K562 (cell line): ENCODE results near the gene PPP1R15B. TPM values are rescaled to one million over a fixed set of nuclear protein-coding genes. Genes with fewer than 3 reads are reported as not detected.

ENCODE experiments used
- ATAC-seq: fragments of 200-7000 bp; cut with Tn5 transposase; 3 replicates; pipeline ENCODE4 v1.9.1; 2020; ENCODE audit warnings: moderate library complexity
- BruUV-seq: library from RNA; stranded (reverse); fragments of 400-500 nt; replicated peaks from 2 replicates; lab custom pipeline; 2021; lab: Mats Ljungman, UMichigan
- CTCF ChIA-PET: fragments of 300-600 bp; formaldehyde crosslinking; extraction: SDS; loops from one replicate; lab custom pipeline; 2021; ENCODE audit warnings: low intra/inter-chr PET ratio; lab: Yijun Ruan, JAX
- POLR2A ChIA-PET: fragments of 300-600, 350-650 bp; sonication (Branson Sonifier 250); formaldehyde crosslinking; extraction: SDS; loops from one replicate; lab custom pipeline; 2021; ENCODE audit warnings: antibody characterized with exemption, inconsistent platforms; lab: Yijun Ruan, JAX
- DNase-seq, 4 experiments: peaks; one replicate each; pipeline versions ENCODE4 v3.0.0 to v3.0.0-alpha.2; 2011 to 2018; ENCODE audit warnings: low spot score in 3 of 4, mixed read lengths in 3 of 4; ENCODE audit errors: extremely low read depth in 1 of 4
- FAIRE-seq: peaks from 2 replicates; lab custom pipeline; 2011; peaks lifted over from hg19 to GRCh38; lab: Jason Lieb, UNC
- H2AFZ ChIP-seq: 2 replicates; pipeline ENCODE4 v1.6.0; 2011; ENCODE audit warnings: low read depth, low read length, control low read depth, inconsistent platforms
- H3K27ac ChIP-seq: fragments of 200-600 bp; 3 replicates; pipeline ENCODE4 v1.8.0; 2011; ENCODE audit warnings: low read depth, mild to moderate bottlenecking, control low read depth, inconsistent platforms, low read length, moderate library complexity, mixed read lengths; ENCODE audit errors: extremely low read depth
- H3K27me3 ChIP-seq, 2 experiments: fragments of 300-600 bp in 1 of 2; 2 replicates in 1 of 2; 3 replicates in 1 of 2; pipeline versions ENCODE4 v1.6.0 to v1.8.0; 2011; ENCODE audit warnings: inconsistent platforms in 2 of 2, low read length in 2 of 2, mild to moderate bottlenecking in 1 of 2, mixed read lengths in 1 of 2, moderate library complexity in 1 of 2; ENCODE audit not compliant: control insufficient read depth in 2 of 2, insufficient read depth in 2 of 2
- H3K36me3 ChIP-seq: fragments of 300-600 bp; 3 replicates; pipeline ENCODE4 v1.8.0; 2011; ENCODE audit warnings: mild to moderate bottlenecking, low read length, inconsistent platforms; ENCODE audit not compliant: control insufficient read depth, insufficient read depth
- H3K4me1 ChIP-seq, 2 experiments: fragments of 200-600 bp in 1 of 2; replicated peaks in 1 of 2; 2 replicates in 1 of 2; 3 replicates in 1 of 2; pipeline versions ENCODE4 v1.5.1 to v1.8.0; 2011; ENCODE audit warnings: inconsistent platforms in 2 of 2, low read length in 2 of 2, mild to moderate bottlenecking in 1 of 2, mixed read lengths in 1 of 2, moderate library complexity in 1 of 2; ENCODE audit not compliant: control insufficient read depth in 2 of 2, insufficient read depth in 2 of 2
- H3K4me2 ChIP-seq: 2 replicates; pipeline ENCODE4 v1.6.1; 2011; ENCODE audit warnings: low read length, control low read depth, inconsistent platforms, mixed read lengths; ENCODE audit not compliant: insufficient read depth
- H3K4me3 ChIP-seq: fragments of 200-600 bp; sonication (generic), shearing (Covaris generic); 2 replicates; pipeline ENCODE4 v1.5.1; 2016; ENCODE audit warnings: control low read depth, inconsistent platforms
- H3K79me2 ChIP-seq: fragments of 200-600 bp; 3 replicates; pipeline ENCODE4 v1.8.0; 2011; ENCODE audit warnings: low read length, inconsistent platforms; ENCODE audit not compliant: control insufficient read depth, insufficient read depth
- H3K9ac ChIP-seq, 2 experiments: 2 replicates each; pipeline versions ENCODE4 v1.6.0 to v1.6.1; 2011; ENCODE audit warnings: low read depth in 2 of 2, low read length in 2 of 2, control low read depth in 1 of 2, inconsistent platforms in 1 of 2, mild to moderate bottlenecking in 1 of 2, mixed read lengths in 1 of 2; ENCODE audit not compliant: insufficient read depth in 1 of 2
- H3K9me1 ChIP-seq: one replicate; pipeline ENCODE4 v1.6.0; 2011; ENCODE audit warnings: inconsistent platforms, mild to moderate bottlenecking, low read length, moderate library complexity; ENCODE audit not compliant: control insufficient read depth, insufficient read depth
- H3K9me3 ChIP-seq: replicated peaks from 2 replicates; pipeline ENCODE4 v1.5.1; 2011; ENCODE audit warnings: low read depth, low read length, inconsistent platforms; ENCODE audit not compliant: control insufficient read depth, insufficient read depth
- H4K20me1 ChIP-seq: replicated peaks from 2 replicates; pipeline ENCODE4 v1.6.1; 2011; ENCODE audit warnings: low read length, inconsistent platforms, mixed read lengths; ENCODE audit not compliant: control insufficient read depth, insufficient read depth
- BACH1 ChIP-seq: fragments of 200-800 bp; sonication (Bioruptor generic); IDR thresholded peaks from 2 replicates; pipeline ENCODE4 v1.6.1; 2016; ENCODE audit warnings: missing genetic modification characterization, missing compliant biosample characterization
- FUS ChIP-seq: fragments of 200-400 bp; formaldehyde crosslinking; optimal IDR thresholded peaks from 2 replicates; pipeline ENCODE3; 2017; ENCODE audit warnings: low read depth, low read length
- GABPB2 ChIP-seq: fragments of 250-450 bp; sonication (Bioruptor Pico); conservative IDR thresholded peaks from 2 replicates; pipeline ENCODE4 v1.5.1; 2021; ENCODE audit warnings: mild to moderate bottlenecking
- HLTF ChIP-seq: fragments of 450-650 bp; IDR thresholded peaks from 2 replicates; pipeline ENCODE4 v1.6.1; 2016
- MTA3 ChIP-seq: fragments of 450-650 bp; formaldehyde crosslinking; IDR thresholded peaks from 2 replicates; pipeline ENCODE4 v1.6.1; 2017; ENCODE audit warnings: mild to moderate bottlenecking, borderline replicate concordance
- NFIC ChIP-seq: fragments of 450-650 bp; IDR thresholded peaks from 2 replicates; pipeline ENCODE4 v1.6.1; 2017; ENCODE audit warnings: mild to moderate bottlenecking, inconsistent platforms
- RNF2 ChIP-seq: sonication (generic); IDR thresholded peaks from 2 replicates; pipeline ENCODE4 v1.6.1; 2016
- SMAD1 ChIP-seq: fragments of 150-350 bp; IDR thresholded peaks from 2 replicates; pipeline ENCODE4 v1.6.1; 2014; ENCODE audit warnings: low read length, low read depth; ENCODE audit not compliant: partially characterized antibody
- SMARCC2 ChIP-seq: fragments of 450-650 bp; IDR thresholded peaks from 2 replicates; pipeline ENCODE4 v1.6.1; 2017; ENCODE audit warnings: antibody characterized with exemption, moderate library complexity, mild to moderate bottlenecking, low read depth
- SMARCE1 ChIP-seq: fragments of 450-650 bp; IDR thresholded peaks from 2 replicates; pipeline ENCODE4 v1.7.1; 2016; ENCODE audit warnings: mild to moderate bottlenecking
- ZFP1 ChIP-seq: fragments of 450-650 bp; formaldehyde crosslinking; IDR thresholded peaks from 2 replicates; pipeline ENCODE4 v1.4.0; 2020; ENCODE audit warnings: mild to moderate bottlenecking, mixed read lengths
- ZNF134 ChIP-seq: fragments of 250-450 bp; sonication (Bioruptor Pico); conservative IDR thresholded peaks from 2 replicates; pipeline ENCODE4 v1.4.0; 2020
- ZNF165 ChIP-seq: fragments of 250-450 bp; sonication (Bioruptor Pico); IDR thresholded peaks from 2 replicates; pipeline ENCODE4 v1.4.0; 2020; ENCODE audit warnings: borderline replicate concordance
- ZNF232 ChIP-seq: sonication (generic); formaldehyde crosslinking; IDR thresholded peaks from 2 replicates; pipeline ENCODE4 v1.8.0; 2022; ENCODE audit warnings: mild to moderate bottlenecking, missing genetic modification reagents
- ZNF274 ChIP-seq: IDR thresholded peaks from 2 replicates; pipeline ENCODE4 v1.6.1; 2011; ENCODE audit warnings: low read depth, mild to moderate bottlenecking, low read length, moderate library complexity, borderline replicate concordance
- ZNF655 ChIP-seq: fragments of 250-450 bp; sonication (Bioruptor Pico); IDR thresholded peaks from 2 replicates; pipeline ENCODE4 v1.5.0; 2021
- ZNF780A ChIP-seq: fragments of 250-450 bp; sonication (Bioruptor Pico); IDR thresholded peaks from 2 replicates; pipeline ENCODE4 v1.5.0; 2021; ENCODE audit warnings: mild to moderate bottlenecking
- ZSCAN32 ChIP-seq: fragments of 450-650 bp; formaldehyde crosslinking; IDR thresholded peaks from 2 replicates; pipeline ENCODE4 v1.4.0; 2020; ENCODE audit warnings: mild to moderate bottlenecking, moderate library complexity
- WGBS: fragments of 100-300 bp; shearing (Covaris generic); methylation state at CpG from one replicate; pipeline ENCODE4 v1.1.6; 2016; ENCODE audit warnings: low coverage, mixed read lengths; ENCODE audit not compliant: insufficient coverage; ENCODE audit errors: missing lambda C conversion rate; 5-methylcytosine and 5-hydroxymethylcytosine counted together
- in situ Hi-C: fragments of 300-500 bp; cut with MboI; formaldehyde crosslinking; loops from 4 replicates; pipeline ENCODE4 v1.15.0; 2018; ENCODE audit warnings: inconsistent platforms, mixed read lengths
- intact Hi-C: fragments of 100-400 bp; cut with micrococcal nuclease; formaldehyde crosslinking; loops from 2 replicates; pipeline ENCODE4 v1.14.2; 2022
- polyA plus RNA-seq, 8 experiments: library from polyadenylated mRNA; depleted of rRNA in 4 of 8; stranded (reverse) in 5 of 8; unstranded in 3 of 8; fragments of >200 nt; fragmentation: Nextera tagmentation in 2 of 8; fragmentation: Illumina TruSeq in 1 of 8; extraction: Ambion mirVana in 2 of 8; extraction: Trizol in 1 of 8; gene quantifications; 2 replicates each; pipeline versions ENCODE4 v1.2.1 to v1.2.3, GENCODE V29; 2011 to 2014; ENCODE audit warnings: inconsistent platforms in 1 of 8, missing spikeins in 1 of 8
- total RNA-seq, 7 experiments: library from RNA; depleted of rRNA in 6 of 7; stranded (reverse); fragments of >200 nt in 6 of 7; fragmentation: Illumina TruSeq in 2 of 7; extraction: Trizol in 2 of 7; gene quantifications; 2 replicates each; pipeline versions ENCODE4 v1.2.1 to v1.2.3, GENCODE V29; 2011 to 2021; ENCODE audit warnings: low replicate concordance in 1 of 7
- TF ChIP-seq, protein P1 (sequence below): sonication (generic); formaldehyde crosslinking; IDR thresholded peaks from 2 replicates; pipeline ENCODE4 v1.8.0; 2023; ENCODE audit warnings: mild to moderate bottlenecking, missing genetic modification reagents

The PPP1R15B gene
- total and polyA plus RNA-seq, 9 of the 15 experiments (the other 6 are each of a cell fraction or from before 2014, with no cell fraction given), result 17.0 to 48.1 (median 30.8) TPM

- peaks cover 2% of the 10 kb centered on the region for H3K9me3 ChIP-seq
- POLR2A ChIA-PET, result interaction anchor here (0.9 to 7.9 kb wide), 3 partner anchors 13 to 27 kb away, joined by 3 to 87 read pairs (median 4); no protein-coding TSS in a partner anchor
- H3K9me1 ChIP-seq, result no peaks in the 10 kb centered on the region
- FAIRE-seq, result no peak
- H3K79me2 ChIP-seq, result no peaks in the 10 kb centered on the region
- peak in 2 of 4 experiments; percentile 6 to 57 for DNase-seq
- H2AFZ ChIP-seq, result no peak overlapping the region
- no peak for ATAC-seq
- 28% methylated on average over 4 of the region's 4 CpGs for WGBS
- no peak overlapping the region for H3K4me3 ChIP-seq
- H3K4me2 ChIP-seq, result no peak overlapping the region
- no peak overlapping the region for H3K9ac ChIP-seq
- H4K20me1 ChIP-seq, result no peaks in the 10 kb centered on the region; the same call in 1 of the 2 replicates
- H3K27me3 ChIP-seq, result peaks cover 4 to 6% of the 10 kb centered on the region in 2 experiments; a peak in 3 of 5 replicates
- peaks cover 31% of the 10 kb centered on the region; the same call in 2 of the 3 replicates for H3K36me3 ChIP-seq
- in situ Hi-C loops (no loop called here), intact Hi-C loops (no loop called here)
- peaks cover 0 to 6% of the 10 kb centered on the region in 2 experiments; a peak in 3 of 5 replicates for H3K4me1 ChIP-seq
- CTCF ChIA-PET, result interaction anchor here (0.6 kb wide), 1 partner anchor 324 kb away, joined by 3 read pairs; no protein-coding TSS in a partner anchor
- no peak overlapping the region for H3K27ac ChIP-seq
- no TSS peak for BruUV-seq
- TF ChIP-seq ZSCAN32 (CRISPR knock-in tag) (no peak), RNF2 (no peak), ZNF134 (CRISPR knock-in tag) (no peak), GABPB2 (CRISPR knock-in tag) (no peak), ZNF274 (no peak), MTA3 (no peak), SMARCE1 (peak; percentile 79), ZNF232 (CRISPR knock-in tag) (no peak), SMARCC2 (no peak), HLTF (peak; percentile 70; the same call in 1 of the 2 replicates), NFIC (peak; percentile 94), ZNF165 (CRISPR knock-in tag) (no peak), FUS (no peak), SMAD1 (no peak), ZNF655 (CRISPR knock-in tag) (no peak), ZNF780A (CRISPR knock-in tag) (no peak), ZFP1 (CRISPR knock-in tag) (no peak), BACH1 (tag) (no peak)
- TF ChIP-seq, protein P1, sequence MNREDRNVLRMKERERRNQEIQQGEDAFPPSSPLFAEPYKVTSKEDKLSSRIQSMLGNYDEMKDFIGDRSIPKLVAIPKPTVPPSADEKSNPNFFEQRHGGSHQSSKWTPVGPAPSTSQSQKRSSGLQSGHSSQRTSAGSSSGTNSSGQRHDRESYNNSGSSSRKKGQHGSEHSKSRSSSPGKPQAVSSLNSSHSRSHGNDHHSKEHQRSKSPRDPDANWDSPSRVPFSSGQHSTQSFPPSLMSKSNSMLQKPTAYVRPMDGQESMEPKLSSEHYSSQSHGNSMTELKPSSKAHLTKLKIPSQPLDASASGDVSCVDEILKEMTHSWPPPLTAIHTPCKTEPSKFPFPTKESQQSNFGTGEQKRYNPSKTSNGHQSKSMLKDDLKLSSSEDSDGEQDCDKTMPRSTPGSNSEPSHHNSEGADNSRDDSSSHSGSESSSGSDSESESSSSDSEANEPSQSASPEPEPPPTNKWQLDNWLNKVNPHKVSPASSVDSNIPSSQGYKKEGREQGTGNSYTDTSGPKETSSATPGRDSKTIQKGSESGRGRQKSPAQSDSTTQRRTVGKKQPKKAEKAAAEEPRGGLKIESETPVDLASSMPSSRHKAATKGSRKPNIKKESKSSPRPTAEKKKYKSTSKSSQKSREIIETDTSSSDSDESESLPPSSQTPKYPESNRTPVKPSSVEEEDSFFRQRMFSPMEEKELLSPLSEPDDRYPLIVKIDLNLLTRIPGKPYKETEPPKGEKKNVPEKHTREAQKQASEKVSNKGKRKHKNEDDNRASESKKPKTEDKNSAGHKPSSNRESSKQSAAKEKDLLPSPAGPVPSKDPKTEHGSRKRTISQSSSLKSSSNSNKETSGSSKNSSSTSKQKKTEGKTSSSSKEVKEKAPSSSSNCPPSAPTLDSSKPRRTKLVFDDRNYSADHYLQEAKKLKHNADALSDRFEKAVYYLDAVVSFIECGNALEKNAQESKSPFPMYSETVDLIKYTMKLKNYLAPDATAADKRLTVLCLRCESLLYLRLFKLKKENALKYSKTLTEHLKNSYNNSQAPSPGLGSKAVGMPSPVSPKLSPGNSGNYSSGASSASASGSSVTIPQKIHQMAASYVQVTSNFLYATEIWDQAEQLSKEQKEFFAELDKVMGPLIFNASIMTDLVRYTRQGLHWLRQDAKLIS (CRISPR knock-in tag), result no peak
Measured at GRCh38 chr1:204396015-204396583, 15.5 kb downstream of the PPP1R15B start.
